AG09309 (cell line): ENCODE data around the gene CDRT4.

Source experiments
- DNase-seq: peaks from one replicate; pipeline ENCODE4 v3.0.0-alpha.2; 2010; ENCODE audit warnings: low read depth
- H3K4me3 ChIP-seq: 2 replicates; pipeline ENCODE4 v1.5.1; 2011; ENCODE audit warnings: mild to moderate bottlenecking, low read depth, low read length, moderate library complexity; ENCODE audit not compliant: control insufficient read depth
- CTCF ChIP-seq: IDR thresholded peaks from 2 replicates; pipeline ENCODE4 v1.5.1; 2011; ENCODE audit warnings: mild to moderate bottlenecking, low read depth, low read length, inconsistent platforms; ENCODE audit not compliant: insufficient read depth, control insufficient read depth; ENCODE audit errors: missing control alignments

The CDRT4 gene

GRCh38 chr17:15475631-15476354 lies 8.4 kb upstream of the CDRT4 start:
- DNase-seq, result peak; percentile 53
- TF ChIP-seq CTCF, result no peak
- H3K4me3 ChIP-seq, result no peak overlapping the region

GRCh38 chr17:15472891-15473290 lies 5.5 kb upstream of the CDRT4 start:
- no peak overlapping the region for H3K4me3 ChIP-seq
- no peak for TF ChIP-seq CTCF
- DNase-seq, result no peak

- DNase-seq, result no peak
- H3K4me3 ChIP-seq, result no peak overlapping the region
- TF ChIP-seq CTCF, result no peak
Observed at GRCh38 chr17:15470536-15470935, 3.1 kb upstream of the CDRT4 start.

- no peak overlapping the region for H3K4me3 ChIP-seq
- DNase-seq, result no peak
- no peak for TF ChIP-seq CTCF
Observed at GRCh38 chr17:15469260-15469659, 1.8 kb upstream of the CDRT4 start.

GRCh38 chr17:15468126-15468525 lies 705 bp upstream of the CDRT4 start:
- no peak for DNase-seq
- no peak for TF ChIP-seq CTCF
- H3K4me3 ChIP-seq, result no peak overlapping the region

GRCh38 chr17:15466131-15466530 lies 1.3 kb downstream of the CDRT4 start:
- no peak overlapping the region for H3K4me3 ChIP-seq
- DNase-seq, result no peak

More at GRCh38 chr17:15466131-15466530, 1.3 kb downstream of the CDRT4 start:
- TF ChIP-seq CTCF, result no peak
